GM12878 (cell line): ENCODE measurements around the gene SLC9C1. TPM values are rescaled to one million over a fixed set of nuclear protein-coding genes. Genes with fewer than 3 reads are reported as not detected.
A peak's percentile ranks its signal among the peaks of the same experiment; 100 is the strongest.

Experiments
- E2F8 ChIP-seq: fragments of 450-650 bp; IDR thresholded peaks from 2 replicates; pipeline ENCODE4 v1.6.1; 2018; ENCODE audit warnings: mild to moderate bottlenecking, low read depth, moderate library complexity; ENCODE audit not compliant: partially characterized antibody
- EP300 ChIP-seq, 2 experiments: fragments of 150-350 bp in 1 of 2; IDR thresholded peaks; 2 replicates each; pipeline ENCODE4 v1.6.1; 2011 to 2012; ENCODE audit warnings: low read depth in 2 of 2, low read length in 2 of 2, borderline replicate concordance in 1 of 2, improper control_type of control experiment in 1 of 2, inconsistent platforms in 1 of 2; ENCODE audit not compliant: control insufficient read depth in 1 of 2
- FOS ChIP-seq: IDR thresholded peaks from 3 replicates; pipeline ENCODE4 v1.6.1; 2011; ENCODE audit warnings: borderline replicate concordance; ENCODE audit not compliant: insufficient read length; ENCODE audit errors: extremely low read depth
- FOXK2 ChIP-seq: fragments of 450-650 bp; IDR thresholded peaks from 2 replicates; pipeline ENCODE4 v1.6.1; 2017; ENCODE audit warnings: mild to moderate bottlenecking, moderate library complexity
- HDGF ChIP-seq: fragments of 450-650 bp; IDR thresholded peaks from 2 replicates; pipeline ENCODE4 v1.6.1; 2016; ENCODE audit warnings: antibody characterized with exemption
- KLF5 ChIP-seq: fragments of 450-650 bp; IDR thresholded peaks from 2 replicates; pipeline ENCODE4 v1.6.1; 2014; ENCODE audit warnings: mild to moderate bottlenecking; ENCODE audit not compliant: partially characterized antibody
- MYB ChIP-seq: fragments of 150-350 bp; IDR thresholded peaks from 2 replicates; pipeline ENCODE4 v1.6.1; 2014; ENCODE audit warnings: mild to moderate bottlenecking, low read depth, low read length, borderline replicate concordance
- MYC ChIP-seq: IDR thresholded peaks from 2 replicates; pipeline ENCODE4 v1.6.1; 2011; ENCODE audit warnings: mild to moderate bottlenecking, low read length, moderate library complexity, inconsistent platforms; ENCODE audit not compliant: insufficient read depth, insufficient replicate concordance, insufficient read length, severe bottlenecking
- RFX5 ChIP-seq: IDR thresholded peaks from 2 replicates; pipeline ENCODE4 v1.6.1; 2011; ENCODE audit warnings: low read depth, low read length, improper control_type of control experiment
- ZBTB33 ChIP-seq: fragments of 450-650 bp; IDR thresholded peaks from 2 replicates; pipeline ENCODE4 v1.6.1; 2017; ENCODE audit warnings: mild to moderate bottlenecking
- ZBTB40 ChIP-seq: fragments of 450-650 bp; IDR thresholded peaks from 2 replicates; pipeline ENCODE4 v1.6.1; 2016; ENCODE audit warnings: mild to moderate bottlenecking, moderate library complexity, borderline replicate concordance
- polyA plus RNA-seq, 11 experiments: library from polyadenylated mRNA; depleted of rRNA in 4 of 11; unstranded in 6 of 11; stranded (reverse) in 5 of 11; fragments of >200 nt; fragmentation: Nextera tagmentation in 4 of 11; fragmentation: Illumina TruSeq in 1 of 11; extraction: Ambion mirVana in 4 of 11; extraction: Trizol in 1 of 11; gene quantifications; 1 replicate in 1 of 11; 2 replicates in 10 of 11; pipeline versions ENCODE4 v1.2.1 to v1.2.3, GENCODE V29; 2011 to 2016; ENCODE audit warnings: inconsistent platforms in 2 of 11, missing spikeins in 2 of 11, low read depth in 1 of 11
- total RNA-seq, 4 experiments: library from RNA; depleted of rRNA in 3 of 4; stranded (reverse); fragments of >200 nt in 3 of 4; fragmentation: Illumina TruSeq in 1 of 4; extraction: Trizol in 1 of 4; gene quantifications; 2 replicates each; pipeline versions ENCODE4 v1.2.1 to v1.2.3, GENCODE V29; 2013 to 2021
- TF ChIP-seq, protein P1 (sequence below): IDR thresholded peaks from 2 replicates; pipeline ENCODE4 v1.6.1; 2012; ENCODE audit warnings: improper control_type of control experiment, low read depth, low read length; ENCODE audit not compliant: insufficient replicate concordance

The SLC9C1 gene
- total and polyA plus RNA-seq, 10 of the 15 experiments (the other 5 are each of a cell fraction or from before 2014, with no cell fraction given): not detected

DNA sequence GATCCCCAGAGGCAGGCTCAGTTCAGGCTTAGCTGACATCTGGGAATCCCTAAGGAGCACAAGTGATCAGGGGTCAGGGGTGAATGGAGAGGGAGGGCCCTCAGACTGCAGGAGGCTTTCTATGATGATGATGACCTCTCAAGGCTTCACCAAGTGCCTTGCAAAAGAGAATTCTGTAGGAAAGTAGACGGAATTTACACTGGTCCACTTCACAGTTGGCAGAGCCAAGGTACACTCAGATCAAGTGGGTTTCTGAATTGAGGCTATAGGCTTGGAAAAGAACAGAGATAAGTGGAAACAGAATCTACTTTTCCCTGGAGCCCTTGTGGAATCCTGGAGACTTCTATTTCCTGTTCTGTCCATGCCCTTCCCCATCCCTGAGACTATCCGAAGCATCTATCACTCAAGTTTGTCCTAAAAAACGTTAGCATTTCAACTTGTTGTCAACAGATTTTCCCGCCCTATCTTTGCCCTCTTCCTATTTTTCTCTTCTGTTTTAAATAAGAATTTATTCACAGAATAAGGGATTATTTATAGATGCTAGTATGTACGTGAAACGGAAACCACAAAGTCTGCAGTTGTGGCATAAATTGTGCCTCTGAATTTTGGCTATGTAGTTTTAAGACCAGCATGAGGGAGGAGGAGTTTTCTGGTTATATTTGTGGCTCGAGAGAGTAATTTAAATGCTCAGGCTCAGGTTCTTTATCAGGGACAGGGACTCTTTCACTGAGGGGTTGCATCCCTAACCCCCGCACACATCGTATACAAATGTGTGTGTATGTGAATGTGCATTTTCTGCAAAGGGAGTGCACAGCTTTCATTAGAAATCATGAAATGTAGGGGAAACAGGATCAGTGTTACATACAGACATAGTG, 173.8 kb downstream of the SLC9C1 start (continued):
- TF ChIP-seq MYB: no peak
- TF ChIP-seq ZBTB40: no peak
- TF ChIP-seq FOS: no peak
- TF ChIP-seq FOXK2: no peak
- no peak for TF ChIP-seq RFX5
- peak; percentile 19 to 30; a peak in 2 of 4 replicates for TF ChIP-seq EP300 (IDR thresholded peaks at IDR 0.05; ENCODE audit: borderline replicate concordance in 1 of 2, control insufficient read depth in 1 of 2, low read depth in 2 of 2, low read length in 2 of 2)
- no peak for TF ChIP-seq ZBTB33
- TF ChIP-seq E2F8: no peak
- no peak for TF ChIP-seq MYC
- TF ChIP-seq HDGF: no peak
- TF ChIP-seq, protein P1, sequence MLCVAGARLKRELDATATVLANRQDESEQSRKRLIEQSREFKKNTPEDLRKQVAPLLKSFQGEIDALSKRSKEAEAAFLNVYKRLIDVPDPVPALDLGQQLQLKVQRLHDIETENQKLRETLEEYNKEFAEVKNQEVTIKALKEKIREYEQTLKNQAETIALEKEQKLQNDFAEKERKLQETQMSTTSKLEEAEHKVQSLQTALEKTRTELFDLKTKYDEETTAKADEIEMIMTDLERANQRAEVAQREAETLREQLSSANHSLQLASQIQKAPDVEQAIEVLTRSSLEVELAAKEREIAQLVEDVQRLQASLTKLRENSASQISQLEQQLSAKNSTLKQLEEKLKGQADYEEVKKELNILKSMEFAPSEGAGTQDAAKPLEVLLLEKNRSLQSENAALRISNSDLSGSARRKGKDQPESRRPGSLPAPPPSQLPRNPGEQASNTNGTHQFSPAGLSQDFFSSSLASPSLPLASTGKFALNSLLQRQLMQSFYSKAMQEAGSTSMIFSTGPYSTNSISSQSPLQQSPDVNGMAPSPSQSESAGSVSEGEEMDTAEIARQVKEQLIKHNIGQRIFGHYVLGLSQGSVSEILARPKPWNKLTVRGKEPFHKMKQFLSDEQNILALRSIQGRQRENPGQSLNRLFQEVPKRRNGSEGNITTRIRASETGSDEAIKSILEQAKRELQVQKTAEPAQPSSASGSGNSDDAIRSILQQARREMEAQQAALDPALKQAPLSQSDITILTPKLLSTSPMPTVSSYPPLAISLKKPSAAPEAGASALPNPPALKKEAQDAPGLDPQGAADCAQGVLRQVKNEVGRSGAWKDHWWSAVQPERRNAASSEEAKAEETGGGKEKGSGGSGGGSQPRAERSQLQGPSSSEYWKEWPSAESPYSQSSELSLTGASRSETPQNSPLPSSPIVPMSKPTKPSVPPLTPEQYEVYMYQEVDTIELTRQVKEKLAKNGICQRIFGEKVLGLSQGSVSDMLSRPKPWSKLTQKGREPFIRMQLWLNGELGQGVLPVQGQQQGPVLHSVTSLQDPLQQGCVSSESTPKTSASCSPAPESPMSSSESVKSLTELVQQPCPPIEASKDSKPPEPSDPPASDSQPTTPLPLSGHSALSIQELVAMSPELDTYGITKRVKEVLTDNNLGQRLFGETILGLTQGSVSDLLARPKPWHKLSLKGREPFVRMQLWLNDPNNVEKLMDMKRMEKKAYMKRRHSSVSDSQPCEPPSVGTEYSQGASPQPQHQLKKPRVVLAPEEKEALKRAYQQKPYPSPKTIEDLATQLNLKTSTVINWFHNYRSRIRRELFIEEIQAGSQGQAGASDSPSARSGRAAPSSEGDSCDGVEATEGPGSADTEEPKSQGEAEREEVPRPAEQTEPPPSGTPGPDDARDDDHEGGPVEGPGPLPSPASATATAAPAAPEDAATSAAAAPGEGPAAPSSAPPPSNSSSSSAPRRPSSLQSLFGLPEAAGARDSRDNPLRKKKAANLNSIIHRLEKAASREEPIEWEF: no peak
- no peak for TF ChIP-seq KLF5
